Measurements from ENCODE around the gene DNAJB2.
"Not testable (repeated sequence)": the region's sequence is repeated elsewhere in the genome, so short reads cannot be mapped to it uniquely, and the experiment has no call there.

Gene DNAJB2

DNA sequence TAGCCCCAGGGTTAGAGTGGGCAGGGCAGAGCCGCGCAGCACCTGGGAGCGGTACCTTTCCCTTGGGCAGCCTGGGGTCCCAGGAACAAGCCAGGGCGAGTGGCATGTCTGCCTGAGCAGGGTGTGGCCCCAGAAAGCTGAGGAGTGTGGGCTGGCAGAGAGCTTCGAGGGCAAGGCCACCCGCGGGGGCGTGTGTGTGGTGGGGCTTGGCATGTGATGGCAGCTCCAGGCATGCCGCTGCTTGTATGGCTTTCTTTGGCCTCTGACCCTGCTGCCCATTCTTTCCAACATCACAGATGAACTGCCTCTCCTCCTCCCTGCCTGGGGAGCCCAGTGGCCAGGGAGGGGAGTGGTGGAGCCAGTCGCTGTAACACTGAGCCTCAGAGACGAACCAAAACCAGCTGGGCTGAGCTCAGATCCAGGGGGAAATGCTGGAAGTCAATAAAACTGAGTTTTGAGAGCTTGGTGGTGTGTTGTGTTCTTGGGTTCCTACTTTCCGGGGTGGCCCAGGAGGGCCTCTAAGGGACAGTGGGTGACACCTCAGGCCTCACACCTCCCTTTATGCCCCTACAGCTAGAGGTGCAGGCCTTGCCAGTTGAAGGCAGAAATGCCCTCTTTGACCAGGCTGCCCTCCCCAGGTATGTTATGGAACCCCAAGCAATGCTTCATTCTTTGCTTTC is 7.4 kb downstream of the DNAJB2 start:
- DNase-seq = no peak

- not testable (repeated sequence) for DNase-seq
These were observed 7.9 kb downstream of the DNAJB2 start for GRCh38 chr2:219287116-219287440.

DNA sequence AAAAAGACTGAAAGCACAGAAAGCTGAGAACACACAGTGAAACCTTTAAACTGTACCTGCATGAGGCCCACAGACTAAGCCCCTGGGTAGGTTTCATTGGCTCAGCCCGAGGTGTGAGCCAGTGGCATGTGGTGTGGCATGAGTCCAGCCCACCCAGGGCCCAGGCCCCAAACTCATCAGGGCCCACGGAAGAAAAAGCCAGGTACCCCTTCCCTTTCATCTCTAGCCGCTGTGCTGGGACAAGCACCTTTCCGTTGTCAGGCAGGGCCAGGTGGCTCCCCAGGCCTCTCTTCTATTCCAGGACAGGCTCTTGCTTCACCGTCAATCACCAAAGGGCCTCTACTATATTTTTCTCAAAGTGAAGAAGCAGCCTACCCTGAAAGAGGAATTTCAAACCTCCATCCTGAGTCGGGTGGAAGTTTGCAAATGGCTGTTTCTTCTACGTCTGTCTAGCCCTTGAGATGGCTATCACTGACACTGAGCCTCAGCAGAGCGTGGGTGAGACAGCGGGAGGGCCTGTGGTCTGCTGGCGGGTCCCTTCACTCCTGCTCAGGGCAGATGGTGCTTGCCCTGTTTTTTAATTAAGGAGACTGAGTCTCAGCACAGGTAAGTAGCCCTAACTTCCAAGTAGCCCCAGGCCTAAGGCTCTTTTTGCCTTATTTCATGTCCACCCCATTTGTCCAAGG is 8.6 kb downstream of the DNAJB2 start:
- peak; percentile 45 for DNase-seq

GRCh38 chr2:219289195-219289536 is 10.0 kb downstream of the DNAJB2 start:
- DNase-seq = no peak

DNA sequence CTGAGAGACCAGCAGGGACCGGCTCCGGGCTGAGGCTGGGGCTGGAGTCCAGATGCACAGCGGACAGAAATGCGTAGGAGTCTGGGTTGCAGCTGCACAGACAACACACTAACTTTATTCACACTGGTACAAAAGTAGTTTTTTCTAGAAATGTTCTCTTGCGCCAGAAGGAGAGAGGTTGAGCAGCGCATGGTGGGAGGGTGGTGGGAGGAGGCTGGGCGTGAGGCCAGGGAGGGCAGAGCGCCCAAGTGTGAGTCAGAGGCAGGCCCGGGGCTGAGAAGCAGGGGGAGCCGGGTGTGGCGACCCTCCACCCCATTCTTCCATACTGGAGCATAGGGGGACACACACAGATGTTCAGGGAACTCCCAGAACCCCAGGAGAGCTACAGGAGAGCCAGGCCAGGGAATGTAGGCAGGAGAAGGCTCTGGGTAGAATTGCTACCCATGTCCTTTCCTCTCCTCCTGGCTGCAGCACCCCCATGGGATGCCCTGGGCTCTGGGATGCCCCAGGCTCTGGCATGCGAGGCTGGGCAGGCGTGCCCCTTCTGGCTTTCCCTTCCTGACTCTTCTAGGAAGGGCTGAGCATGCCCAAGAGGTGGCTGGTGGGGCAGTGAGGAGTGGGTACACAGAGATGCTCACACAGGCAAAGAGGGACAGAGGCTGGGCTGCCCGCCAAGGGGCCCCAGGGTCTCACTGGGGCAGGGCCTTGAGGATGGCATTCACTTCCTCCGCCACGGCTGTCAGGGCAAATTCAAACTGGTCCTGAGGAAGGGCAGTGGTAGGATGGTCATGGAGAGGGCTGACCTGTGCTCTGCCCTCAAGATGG is 10.6 kb downstream of the DNAJB2 start:
- no peak for DNase-seq

DNA sequence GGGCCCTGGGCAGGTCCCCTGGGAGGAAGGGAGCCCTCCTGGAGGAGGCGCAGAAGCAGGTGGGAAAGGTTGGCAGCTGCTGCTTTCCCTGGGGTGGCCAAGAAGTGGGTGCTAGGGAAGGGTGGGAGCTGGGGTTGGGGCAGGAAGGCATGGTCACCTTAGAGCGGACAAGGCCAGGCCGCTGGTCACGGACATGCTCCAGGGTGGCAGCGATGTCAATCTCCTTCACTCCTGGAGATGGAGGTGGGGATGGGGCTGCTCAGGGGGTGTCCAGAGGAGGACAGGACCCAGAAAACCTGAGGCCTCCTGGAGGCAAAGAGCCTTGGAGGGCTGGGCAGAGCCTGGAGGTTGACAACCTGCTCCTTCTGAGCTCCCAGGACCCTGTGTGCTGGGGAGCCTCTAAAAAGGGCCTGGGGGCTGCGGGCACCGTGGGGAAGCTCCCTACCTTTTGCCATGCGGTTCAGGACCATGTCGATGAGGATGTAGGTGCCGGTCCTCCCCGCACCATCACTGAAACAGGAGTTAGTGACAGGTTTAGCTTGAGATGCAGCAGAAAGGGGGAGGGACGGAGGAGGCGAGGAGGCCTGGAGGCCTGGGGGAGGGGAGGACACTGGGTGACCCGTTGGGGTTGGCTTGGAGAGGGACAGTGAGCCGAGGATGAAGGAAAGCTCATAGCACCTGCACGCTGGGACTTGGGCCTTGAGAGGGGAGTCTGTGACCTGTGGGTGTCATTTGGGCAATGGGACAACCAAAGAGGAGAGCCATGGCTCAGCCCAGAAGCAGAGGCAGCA is 11.4 kb downstream of the DNAJB2 start:
- no peak for DNase-seq

DNA sequence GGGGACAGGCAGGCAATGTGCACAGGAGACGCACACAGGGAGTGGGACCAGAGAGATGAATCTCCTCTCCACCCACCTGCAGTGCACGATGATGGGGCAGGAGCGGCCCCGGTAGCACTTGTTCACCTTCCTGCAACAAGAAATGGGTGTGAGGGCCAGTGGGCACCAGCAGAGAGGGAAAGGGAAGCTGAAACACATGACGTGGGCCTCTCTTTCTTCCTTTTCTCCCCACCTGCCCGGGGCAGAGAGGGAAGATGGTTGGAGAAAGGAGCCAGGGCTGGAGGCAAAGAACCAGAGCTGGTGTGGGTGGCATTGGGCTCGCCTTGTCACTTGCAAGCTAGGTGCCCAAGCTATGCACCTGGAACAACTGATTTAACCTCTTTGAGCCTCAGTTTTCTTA is 12.2 kb downstream of the DNAJB2 start:
- no peak for DNase-seq

DNA sequence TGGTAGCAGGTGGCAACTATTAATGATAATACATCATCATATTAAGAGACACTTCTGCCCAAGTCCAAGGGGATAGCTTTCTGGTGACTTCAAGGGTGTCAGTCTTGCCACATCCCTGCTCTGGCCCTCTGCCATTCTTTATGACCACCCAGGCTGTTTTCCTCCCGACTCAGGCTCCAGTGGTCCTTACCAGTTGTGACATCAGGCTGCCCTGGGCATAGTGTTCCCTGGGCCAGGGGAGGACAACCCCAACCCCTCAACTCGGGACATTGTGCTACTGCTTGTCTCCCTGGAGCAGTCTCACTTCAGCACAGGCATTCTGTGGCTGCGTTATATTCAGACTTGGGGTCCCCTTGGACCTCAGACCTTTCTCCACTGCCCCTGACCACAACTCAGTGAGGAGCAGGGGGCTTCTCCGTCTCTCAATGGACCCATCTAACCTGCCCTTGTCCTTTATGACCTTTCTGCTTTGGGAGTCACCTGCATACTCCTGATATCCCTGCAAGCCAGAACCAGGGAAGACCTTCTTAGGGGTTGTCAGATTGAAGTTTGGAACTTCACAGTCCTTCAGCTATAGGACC is 12.8 kb downstream of the DNAJB2 start:
- no peak for DNase-seq

- no peak for DNase-seq
These were observed 13.4 kb downstream of the DNAJB2 start for GRCh38 chr2:219292616-219293015.

DNA sequence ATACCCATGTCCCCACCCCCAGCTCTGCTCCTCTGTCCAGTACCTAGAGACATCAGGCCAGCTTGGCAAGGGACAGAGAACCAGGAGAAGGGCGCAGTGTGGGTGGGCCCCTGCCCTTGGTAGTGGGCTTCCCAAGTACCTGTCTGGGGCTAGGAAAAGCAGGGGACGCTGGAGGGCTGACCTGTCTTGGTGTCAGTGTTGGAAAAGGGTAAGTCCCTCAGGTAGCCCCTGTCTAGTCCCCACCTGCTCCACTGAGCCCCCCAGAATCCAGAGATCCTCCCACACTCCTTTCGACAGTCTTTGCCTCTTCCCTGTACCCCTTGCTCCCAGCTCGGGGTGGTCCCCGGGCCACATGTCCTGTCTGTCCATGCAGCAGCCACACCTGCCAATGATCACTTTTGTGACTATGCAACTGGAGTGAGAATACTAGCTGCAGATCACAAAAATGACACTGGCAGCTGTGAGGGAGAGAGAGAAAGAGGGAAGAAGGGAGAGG is 14.6 kb downstream of the DNAJB2 start:
- no peak for DNase-seq

DNA sequence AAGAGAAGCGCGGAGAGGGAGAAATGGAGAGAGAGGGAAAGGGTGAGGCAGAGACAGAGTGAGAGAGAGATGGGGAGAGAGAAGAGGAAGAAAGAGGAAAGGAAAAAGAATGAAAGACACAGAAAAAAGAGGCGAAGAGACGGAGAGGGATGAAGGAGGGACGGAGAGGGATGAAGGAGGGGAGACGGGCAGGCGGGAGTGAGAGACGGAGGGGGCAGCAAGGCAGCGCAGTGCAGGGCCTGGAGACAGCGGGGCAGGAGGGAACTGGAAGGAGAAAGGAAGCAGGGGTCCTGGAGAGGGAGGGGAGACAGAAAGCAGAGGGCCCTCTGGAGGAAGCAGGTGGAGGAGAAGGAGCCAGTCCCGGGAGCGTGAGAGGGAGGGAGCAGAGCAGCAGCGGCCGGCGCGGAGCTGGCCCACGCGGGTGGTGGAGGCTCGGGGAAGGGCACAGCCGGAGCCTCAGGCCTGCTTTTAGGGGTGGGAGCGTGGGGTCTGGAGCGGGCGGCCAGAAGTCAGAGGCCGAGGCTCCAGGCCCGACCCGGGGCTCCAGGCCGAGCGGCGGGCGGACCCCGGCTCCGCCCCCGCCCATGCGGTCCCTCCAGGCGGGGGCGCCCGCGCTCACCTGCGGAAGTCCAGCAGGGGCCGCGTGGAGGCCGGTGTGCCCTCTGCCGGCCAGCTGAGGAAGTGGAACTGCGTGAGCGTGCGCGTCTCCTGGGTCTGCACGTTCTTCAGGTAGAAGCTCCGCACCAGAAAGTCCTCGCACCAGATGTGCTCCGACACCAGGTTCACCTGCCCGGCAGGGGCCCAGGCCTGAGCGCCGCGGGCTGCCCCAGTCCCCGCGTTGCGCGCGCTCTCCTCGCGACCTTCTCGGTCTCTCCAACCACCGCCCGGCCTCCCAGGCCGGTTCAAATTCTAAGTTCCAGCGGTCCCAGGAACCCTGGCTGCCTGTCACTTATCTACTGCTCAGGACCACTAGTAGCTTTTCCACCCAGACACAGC is 15.5 kb downstream of the DNAJB2 start:
- peak; percentile 92 for DNase-seq

DNA sequence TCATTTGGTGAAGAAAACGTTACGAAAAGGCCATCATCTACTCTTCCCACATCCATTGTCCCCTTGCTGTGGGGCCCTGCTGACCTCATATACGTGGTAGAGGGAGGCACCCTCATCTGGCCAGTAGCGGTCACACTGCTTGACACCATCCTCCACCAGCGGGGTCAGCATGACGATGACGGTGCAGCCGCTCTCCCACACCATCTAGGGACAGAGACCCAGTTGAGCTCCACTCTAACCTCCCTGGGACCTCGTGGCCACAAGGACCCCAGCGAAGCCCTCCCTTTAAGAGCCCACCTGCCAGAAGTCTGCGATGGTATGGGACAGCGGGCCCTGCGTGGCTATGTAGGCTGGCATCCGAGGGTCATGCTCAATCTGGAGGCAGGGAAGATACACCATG is 17.0 kb downstream of the DNAJB2 start:
- DNase-seq = no peak

DNA sequence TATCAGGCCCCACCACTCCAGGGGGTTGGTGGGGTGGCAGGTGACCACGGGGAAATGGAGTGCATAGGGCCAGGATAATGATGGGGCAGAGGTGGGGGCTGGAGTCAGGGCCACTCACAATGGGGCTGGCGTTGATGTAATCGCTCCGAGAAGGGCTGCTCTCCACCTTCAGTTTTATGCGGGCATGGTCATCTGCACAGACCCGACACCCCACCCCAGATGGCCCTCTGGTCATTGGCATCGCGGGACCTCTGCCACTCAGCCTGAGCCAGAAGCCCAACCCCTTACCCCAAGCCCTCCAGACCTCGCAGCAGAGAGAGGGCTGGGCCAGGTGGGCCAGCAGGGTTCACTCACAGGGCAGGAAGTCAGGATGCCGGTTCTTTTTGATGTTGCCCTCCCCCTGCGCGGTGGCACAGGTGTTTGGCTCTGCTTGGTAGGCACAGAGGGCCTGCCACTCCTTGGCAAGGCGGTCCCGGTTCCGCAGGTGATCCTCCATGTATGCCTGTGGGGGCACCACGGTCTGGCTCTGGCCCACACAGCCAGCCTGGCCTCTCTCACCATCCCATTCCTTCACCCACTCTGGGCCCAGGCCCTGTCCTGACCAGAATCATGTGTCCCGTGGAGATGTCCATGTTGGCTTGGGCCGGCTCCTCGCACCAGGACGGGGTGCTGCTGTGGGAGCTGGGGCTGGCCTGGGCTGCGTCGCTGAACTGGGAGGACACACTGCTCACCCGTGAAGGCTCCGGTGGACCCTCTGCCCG is 17.6 kb downstream of the DNAJB2 start:
- DNase-seq = no peak

DNA sequence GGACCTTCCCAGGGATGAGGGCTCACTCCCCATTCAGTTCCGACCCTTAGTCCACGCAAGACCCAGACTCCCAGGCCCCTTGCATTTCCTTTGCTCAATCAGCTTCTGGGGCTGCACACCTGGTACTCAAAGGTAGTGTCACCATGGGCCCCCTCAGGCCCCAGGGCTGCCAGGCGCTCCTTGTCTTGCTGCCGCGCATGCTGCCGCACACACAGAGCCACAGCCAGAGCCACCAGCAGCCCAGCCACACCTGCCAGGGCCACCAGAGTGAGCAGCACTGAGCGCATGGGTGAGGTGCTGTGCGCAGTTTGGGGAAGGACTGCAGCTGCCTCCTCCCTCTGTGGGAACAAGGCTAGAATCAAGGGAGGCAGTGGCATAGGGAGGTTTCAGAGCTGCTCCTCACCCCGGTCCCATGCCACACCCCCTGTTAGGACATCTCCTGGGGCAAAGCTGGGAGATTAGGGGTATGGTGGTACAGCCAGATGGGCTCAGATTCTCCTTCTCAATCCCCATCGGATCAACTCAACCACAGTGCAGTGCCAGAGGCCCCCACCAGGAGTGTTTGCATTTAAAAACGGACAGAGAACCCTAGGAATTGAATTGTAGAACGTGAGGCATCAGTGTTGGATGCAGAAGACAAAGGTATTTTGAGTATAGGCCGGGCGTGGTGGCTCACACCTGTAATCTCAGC is 18.7 kb downstream of the DNAJB2 start:
- DNase-seq = no peak

DNA sequence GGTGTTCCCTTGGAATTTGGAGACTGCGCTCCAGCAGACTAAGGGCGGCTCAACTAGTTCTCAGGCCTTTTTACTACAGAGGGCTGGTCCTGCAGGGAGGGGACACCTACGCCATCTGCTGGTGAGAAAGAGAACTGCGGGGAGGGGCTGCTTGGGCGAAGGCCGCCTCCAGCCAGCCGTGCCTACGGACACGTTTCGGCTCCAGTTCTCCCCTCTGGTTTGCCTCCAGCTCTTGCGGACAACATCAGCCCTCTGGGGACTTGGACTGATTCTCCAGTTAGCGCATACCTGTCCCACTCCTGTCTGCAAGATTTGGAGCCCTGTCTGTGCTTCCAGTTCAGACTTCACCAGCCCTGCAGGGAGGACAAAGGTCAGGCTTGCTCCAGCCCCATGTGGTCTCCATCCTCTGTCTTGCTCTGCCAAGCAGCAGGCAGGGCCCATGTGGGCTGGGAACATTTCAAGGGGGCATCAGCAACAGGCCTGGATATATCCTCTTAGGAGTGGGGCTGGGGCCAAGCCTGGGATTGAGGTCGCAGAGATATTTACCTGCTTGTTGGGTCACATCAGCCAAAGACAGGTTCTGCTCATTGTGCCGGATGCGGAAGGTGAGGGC is 19.7 kb downstream of the DNAJB2 start:
- DNase-seq = peak; percentile 92

GRCh38 chr2:219299372-219299760 is 20.2 kb downstream of the DNAJB2 start:
- DNase-seq = no peak

DNA sequence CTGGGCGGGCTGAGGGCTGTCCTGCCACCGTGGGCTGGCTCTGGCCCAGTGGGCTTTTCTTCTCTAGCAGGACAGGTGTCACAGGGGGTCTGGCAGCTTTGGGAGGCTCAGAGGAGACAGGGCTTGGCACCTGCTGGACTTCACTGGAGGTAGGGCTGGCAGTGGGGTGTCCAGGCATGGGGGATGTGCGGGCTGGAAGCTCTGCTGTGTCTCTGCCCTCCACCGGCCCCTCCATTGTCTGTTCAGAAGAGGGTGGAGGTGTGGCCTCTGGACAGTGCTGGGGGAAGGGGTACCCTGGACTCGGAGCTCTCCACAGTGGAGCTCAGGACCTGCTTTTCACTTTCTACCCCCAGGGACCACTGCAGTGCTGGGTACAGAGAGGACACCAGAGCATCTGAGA is 20.9 kb downstream of the DNAJB2 start:
- no peak for DNase-seq

DNA sequence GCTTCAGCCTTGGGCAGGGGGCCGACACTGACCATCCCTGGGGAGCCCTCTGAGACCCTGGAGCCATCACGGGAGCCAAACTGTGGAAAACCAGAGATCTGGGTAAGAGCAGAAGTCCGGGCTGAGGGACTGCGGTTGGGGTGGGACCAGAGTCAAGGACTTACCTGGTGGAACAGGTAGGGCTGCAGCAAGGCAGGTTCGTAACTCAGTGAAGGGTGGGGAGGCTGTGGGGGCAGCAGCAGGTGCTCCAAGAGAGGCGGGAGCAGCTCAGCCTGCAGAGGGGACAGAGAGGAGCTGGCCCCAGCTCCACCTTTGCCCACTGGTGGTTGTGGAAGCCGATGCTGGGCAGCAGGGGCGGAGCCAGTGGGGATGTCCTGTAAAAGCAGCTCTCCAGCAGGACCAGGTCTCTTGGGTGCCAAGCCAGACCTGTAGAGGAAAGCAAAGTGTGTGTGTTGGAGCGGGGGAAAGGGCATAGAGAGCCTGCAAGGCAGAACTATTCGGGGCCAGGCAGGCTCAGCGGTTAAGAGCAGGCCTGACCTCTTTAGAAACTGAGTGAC is 23.3 kb downstream of the DNAJB2 start:
- no peak for DNase-seq

DNA sequence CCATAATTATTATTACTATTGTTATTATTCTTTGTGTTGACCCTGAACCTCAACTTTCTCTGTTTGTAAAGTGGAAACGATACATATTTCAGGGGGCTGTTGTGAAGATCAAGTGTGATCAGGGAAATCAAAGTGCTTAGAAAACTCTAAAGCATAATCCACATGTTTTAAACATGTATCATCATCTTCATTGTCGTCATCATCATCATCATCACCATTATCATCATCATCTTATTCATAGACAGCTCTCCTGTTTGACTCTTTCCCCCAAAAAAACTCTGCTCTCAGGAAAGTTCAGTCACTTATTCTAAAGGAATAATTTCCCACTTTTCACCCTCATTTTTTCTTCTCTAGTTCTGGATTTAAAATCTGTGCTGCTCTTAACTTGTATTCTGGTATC is 25.1 kb downstream of the DNAJB2 start:
- no peak for DNase-seq

Data from OCI-M1 (cell line).